A172 (cell line): Measurements from ENCODE around the gene ARL5C. TPM values are rescaled to one million over a fixed set of nuclear protein-coding genes. Genes with fewer than 3 reads are reported as not detected.

Experiments
- DNase-seq: peaks from one replicate; pipeline ENCODE4 v3.0.0-alpha.2; 2015; ENCODE audit warnings: low spot score
- total RNA-seq: library from RNA; depleted of rRNA; stranded (reverse); fragments of >200 nt; shearing (Covaris generic); gene quantifications from 2 replicates; pipeline ENCODE4 v1.2.3, GENCODE V29; 2014; rRNA removed

The ARL5C gene
- total RNA-seq, 1 experiment from 2014 or later: not detected

DNA sequence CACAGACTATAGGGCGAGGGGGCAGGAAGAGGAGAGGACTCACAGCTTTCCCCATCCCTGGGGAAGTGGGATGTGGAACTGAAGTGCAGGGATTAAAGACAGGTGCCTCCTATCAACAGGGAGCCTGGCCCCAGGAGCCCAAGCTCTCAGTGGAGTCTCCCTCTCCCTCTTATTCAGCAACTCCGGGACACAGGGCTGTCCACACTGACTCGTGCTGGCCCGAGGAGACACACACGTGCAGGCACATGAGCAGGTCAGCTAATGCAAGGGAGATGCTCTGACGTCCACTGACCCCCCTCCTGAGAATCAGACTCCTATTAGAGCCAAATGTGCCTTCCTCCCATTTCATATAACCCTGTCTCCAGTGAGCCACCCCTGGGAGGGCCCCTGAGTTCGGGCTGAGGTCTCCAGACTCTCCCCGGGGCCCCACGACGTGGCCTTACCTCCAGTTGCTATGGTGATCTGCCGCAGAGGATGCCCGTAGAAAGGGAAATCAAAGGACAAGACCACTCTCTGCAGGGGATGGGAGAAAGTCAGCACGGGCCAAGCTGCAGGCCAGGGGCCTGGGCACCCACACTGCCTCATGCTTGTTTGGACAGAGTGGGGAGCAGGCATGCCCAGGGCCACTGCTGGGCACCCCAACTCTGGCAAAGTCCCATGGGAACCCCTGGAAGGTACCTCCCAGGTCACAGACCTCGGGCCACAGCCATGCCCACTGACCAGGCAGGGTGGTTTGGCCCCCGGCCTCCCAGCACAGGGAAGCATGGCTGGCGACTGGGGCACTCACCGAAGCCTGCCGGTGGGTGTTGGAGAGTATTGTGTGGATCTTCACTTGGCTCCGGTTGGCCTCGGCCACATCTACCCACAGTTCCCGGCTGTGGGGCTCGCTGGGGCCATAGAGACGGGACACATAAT lies 57.2 kb downstream of the ARL5C start:
- no peak for DNase-seq

DNA sequence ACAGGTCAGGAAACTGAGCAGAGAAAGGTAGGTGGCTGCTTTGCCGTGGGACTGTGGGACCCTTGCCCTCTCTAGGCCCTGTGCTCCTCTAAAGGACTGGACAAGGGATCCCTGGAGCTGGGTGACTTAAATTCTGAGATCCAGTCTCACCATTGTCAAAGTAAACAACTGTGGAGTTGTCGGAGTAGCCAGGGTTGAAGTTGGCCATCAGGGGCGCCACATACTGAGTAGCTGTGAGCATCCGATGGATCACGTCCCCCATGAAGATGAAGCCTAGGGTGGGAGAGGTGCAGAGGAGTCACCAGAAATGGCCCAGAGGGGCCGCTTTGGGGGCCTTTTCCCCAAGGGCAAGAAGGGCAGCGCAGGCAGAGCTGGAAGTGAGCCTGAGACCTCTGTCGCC lies 58.0 kb downstream of the ARL5C start:
- no peak for DNase-seq

DNA sequence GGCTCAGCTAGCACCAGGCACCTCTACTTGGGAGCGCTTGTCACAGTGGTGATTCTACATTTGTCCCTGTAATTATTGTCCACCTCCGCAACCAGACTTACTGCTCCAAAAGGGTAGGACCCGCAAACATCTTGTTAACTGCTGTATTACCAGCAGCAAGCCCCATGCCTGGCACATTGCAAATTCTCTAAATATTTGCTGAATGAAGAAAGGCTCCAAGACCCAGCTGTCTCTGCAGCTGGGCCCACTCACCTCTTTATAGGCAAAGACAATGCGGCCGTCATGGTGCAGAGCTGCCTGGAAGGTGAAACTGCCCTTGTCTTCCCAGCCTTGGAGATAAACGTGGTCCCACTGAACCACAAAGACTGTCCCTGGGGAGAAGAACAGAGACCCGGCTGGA lies 58.8 kb downstream of the ARL5C start:
- DNase-seq: no peak

Other genes starting within 250 kb of the ARL5C start
- gene FBXO47, start 198.8 kb downstream of the ARL5C start, total RNA-seq: not detected in 2 replicates
- 0.64 and 2.1 TPM in 2 replicates for gene PLXDC1, start 14.5 kb downstream of the ARL5C start, total RNA-seq
- gene CACNB1, start 31.5 kb upstream of the ARL5C start, total RNA-seq: 4.0 and 4.5 TPM in 2 replicates
- gene RPL19, start 34.1 kb upstream of the ARL5C start, total RNA-seq: 2,332 and 2,918 TPM in 2 replicates
- 0.12 TPM in 1 of 2 replicates, not detected in the other for gene STAC2, start 59.8 kb upstream of the ARL5C start, total RNA-seq
- 9.8 and 11.9 TPM in 2 replicates for gene FBXL20, start 235.5 kb upstream of the ARL5C start, total RNA-seq